Fibroblast of lung (primary cell): ENCODE data around the gene PFDN2.

Source experiments
- EZH2 ChIP-seq: IDR thresholded peaks from 2 replicates; pipeline ENCODE4 v1.5.1; 2012; ENCODE audit warnings: low read length, control low read depth, mild to moderate bottlenecking; ENCODE audit errors: missing control alignments
- TF ChIP-seq, protein P1 (sequence below), 2 donors: IDR thresholded peaks in 1 of 2; conservative IDR thresholded peaks in 1 of 2; 1 replicate in 1 of 2; 2 replicates in 1 of 2; pipeline ENCODE4 v1.5.1; 2011 to 2012; ENCODE audit warnings: low read length in 2 of 2, control low read depth in 1 of 2, inconsistent platforms in 1 of 2, low read depth in 1 of 2, mild to moderate bottlenecking in 1 of 2

DNA sequence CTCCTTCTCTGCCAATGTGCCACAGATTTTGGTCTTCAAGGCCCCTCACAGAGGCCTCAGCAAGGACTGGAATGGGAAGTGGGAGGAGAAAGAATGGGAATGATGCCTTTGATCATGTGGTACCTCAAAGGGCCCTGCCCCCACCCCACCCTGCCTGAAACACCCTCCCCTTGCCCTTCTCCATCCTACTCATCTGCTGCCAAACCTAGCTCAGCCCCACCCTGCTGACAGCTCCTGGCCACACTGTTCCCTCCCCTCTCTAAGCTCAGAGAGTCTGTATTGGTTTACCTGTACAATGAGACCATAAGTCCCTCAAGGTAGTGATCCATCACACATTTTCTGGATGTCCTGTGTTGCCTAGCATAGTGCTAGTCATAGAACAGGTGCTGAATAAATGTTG, 41.4 kb downstream of the PFDN2 start:
- TF ChIP-seq, protein P1, sequence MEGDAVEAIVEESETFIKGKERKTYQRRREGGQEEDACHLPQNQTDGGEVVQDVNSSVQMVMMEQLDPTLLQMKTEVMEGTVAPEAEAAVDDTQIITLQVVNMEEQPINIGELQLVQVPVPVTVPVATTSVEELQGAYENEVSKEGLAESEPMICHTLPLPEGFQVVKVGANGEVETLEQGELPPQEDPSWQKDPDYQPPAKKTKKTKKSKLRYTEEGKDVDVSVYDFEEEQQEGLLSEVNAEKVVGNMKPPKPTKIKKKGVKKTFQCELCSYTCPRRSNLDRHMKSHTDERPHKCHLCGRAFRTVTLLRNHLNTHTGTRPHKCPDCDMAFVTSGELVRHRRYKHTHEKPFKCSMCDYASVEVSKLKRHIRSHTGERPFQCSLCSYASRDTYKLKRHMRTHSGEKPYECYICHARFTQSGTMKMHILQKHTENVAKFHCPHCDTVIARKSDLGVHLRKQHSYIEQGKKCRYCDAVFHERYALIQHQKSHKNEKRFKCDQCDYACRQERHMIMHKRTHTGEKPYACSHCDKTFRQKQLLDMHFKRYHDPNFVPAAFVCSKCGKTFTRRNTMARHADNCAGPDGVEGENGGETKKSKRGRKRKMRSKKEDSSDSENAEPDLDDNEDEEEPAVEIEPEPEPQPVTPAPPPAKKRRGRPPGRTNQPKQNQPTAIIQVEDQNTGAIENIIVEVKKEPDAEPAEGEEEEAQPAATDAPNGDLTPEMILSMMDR (conservative IDR thresholded peaks at IDR 0.05 in 1 of 2, IDR thresholded peaks at IDR 0.05 in 1 of 2; ENCODE audit: low read depth in 1 of 2, low read length in 2 of 2), result no peak
- no peak for TF ChIP-seq EZH2
